Measurements from ENCODE around the gene STX3. TPM values are rescaled to one million over a fixed set of nuclear protein-coding genes. Genes with fewer than 3 reads are reported as not detected.
"Not testable (repeated sequence)": the region's sequence is repeated elsewhere in the genome, so short reads cannot be mapped to it uniquely, and the experiment has no call there.

Gene STX3
- total RNA-seq, 1 experiment from 2014 or later: 14.6 TPM

DNA sequence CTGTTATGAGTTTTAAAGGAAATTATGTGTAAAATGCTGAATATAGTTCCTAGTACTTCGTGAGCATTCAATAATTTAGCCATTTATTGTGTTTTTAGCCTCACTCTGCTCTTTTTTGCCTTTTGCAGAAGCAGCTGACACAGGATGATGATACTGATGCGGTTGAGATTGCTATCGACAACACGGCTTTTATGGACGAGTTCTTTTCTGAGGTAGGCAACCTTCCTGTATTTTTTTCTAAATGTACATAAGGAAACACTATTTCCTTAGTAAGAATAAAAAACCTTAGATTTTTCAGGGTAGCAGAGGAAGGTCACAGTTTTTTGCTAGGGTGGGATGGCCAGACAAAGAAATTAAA lies 17.9 kb downstream of the STX3 start:
- H3K27me3 ChIP-seq (ENCODE audit: low read length): no peaks in the 10 kb centered on the region
- H4K20me1 ChIP-seq (ENCODE audit: insufficient read depth, low read depth, low read length): no peaks in the 10 kb centered on the region
- H2AFZ ChIP-seq (ENCODE audit: low read length): no peak overlapping the region
- no peak overlapping the region for H3K4me2 ChIP-seq (ENCODE audit: low read depth, low read length, poor library complexity, severe bottlenecking)
- H3K79me2 ChIP-seq (ENCODE audit: low read length): no peaks in the 10 kb centered on the region
- H3K9ac ChIP-seq (ENCODE audit: low read length): no peak overlapping the region
- H3K36me3 ChIP-seq (ENCODE audit: insufficient read depth, low read length): no peaks in the 10 kb centered on the region
- H3K4me3 ChIP-seq (ENCODE audit: low read length): no peak overlapping the region
- DNase-seq: no peak
- no peaks in the 10 kb centered on the region for H3K9me2 ChIP-seq (replicated peaks; ENCODE audit: insufficient read depth, low read length)
- no peak overlapping the region for H3K27ac ChIP-seq (ENCODE audit: low read length)
- H3K9me3 ChIP-seq (ENCODE audit: low read length): no peaks in the 10 kb centered on the region
- peaks cover 11% of the 10 kb centered on the region for H3K4me1 ChIP-seq (ENCODE audit: low read length)

DNA sequence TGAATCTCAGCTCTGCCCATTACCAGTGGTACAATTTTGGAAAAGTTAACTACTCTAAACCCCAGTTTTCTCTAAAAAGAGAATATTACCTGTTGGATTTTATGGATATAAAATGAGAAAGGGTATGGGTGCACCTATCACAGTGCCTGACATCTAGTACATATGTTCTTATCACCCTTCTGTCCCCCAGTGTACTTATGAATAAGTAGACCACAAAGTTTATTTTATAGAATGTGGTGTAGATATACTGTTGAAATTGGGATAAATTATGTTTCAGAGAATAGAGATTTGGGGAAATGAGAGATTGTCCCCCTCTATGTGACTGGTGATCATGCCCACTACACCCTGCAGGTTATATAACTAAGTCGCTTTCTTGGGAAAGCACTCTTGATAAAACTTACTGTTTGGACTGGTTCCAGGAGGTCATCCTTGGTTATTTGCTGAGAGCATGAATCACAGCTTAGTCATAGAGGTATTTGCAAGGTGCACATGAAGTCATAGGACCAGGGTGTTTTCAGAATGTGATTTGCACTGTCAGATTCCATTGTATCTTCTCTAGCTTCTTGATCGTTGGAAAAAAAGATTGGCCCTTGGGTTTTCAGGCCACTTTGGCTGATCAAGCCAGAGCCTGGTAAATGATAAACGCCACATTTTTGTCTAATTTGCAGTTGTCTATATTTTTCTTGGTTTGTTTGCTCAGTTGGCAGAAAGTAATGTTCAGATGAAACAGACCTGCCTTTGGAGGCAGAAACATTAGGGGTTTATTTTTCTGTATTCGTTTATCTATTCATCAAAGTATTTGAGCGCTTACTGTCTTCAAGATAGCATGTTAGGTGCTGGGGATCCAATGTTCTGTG lies 21.3 kb downstream of the STX3 start:
- Histone ChIP-seq H3K4me2 (ENCODE audit: low read depth, low read length, poor library complexity, severe bottlenecking) (no peak overlapping the region), H3K36me3 (ENCODE audit: insufficient read depth, low read length) (no peaks in the 10 kb centered on the region), H3K79me2 (ENCODE audit: low read length) (no peaks in the 10 kb centered on the region), H3K27ac (ENCODE audit: low read length) (no peak overlapping the region), H3K4me3 (ENCODE audit: low read length) (no peak overlapping the region), H3K27me3 (ENCODE audit: low read length) (no peaks in the 10 kb centered on the region), H2AFZ (ENCODE audit: low read length) (no peak overlapping the region), H3K4me1 (ENCODE audit: low read length) (peaks cover 11% of the 10 kb centered on the region), H3K9ac (ENCODE audit: low read length) (no peak overlapping the region), H3K9me2 (replicated peaks; ENCODE audit: insufficient read depth, low read length) (no peaks in the 10 kb centered on the region), H3K9me3 (ENCODE audit: low read length) (no peaks in the 10 kb centered on the region), H4K20me1 (ENCODE audit: insufficient read depth, low read depth, low read length) (no peaks in the 10 kb centered on the region)
- DNase-seq: no peak

DNA sequence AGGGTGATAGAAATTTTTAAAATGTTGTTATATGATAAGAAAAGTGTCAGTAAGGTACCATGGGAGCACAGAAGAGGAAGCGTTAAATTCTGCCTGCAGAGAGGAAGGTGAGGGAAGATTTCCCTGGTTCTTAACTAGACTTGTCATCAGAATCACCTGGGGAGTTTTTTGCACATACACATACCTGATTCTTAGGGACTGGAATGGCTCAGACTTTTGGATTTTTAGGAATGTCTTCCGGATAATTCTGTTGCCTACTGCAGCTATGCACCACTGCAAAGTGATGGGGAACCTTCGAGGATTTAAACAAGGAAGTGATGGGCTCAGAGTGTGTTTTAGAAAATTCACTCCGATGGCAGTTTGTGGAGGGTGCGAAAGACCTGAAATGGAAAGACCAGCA lies 21.9 kb downstream of the STX3 start:
- Histone ChIP-seq H3K9me2 (replicated peaks; ENCODE audit: insufficient read depth, low read length) (no peaks in the 10 kb centered on the region), H3K27me3 (ENCODE audit: low read length) (no peaks in the 10 kb centered on the region), H4K20me1 (ENCODE audit: insufficient read depth, low read depth, low read length) (no peaks in the 10 kb centered on the region), H3K9me3 (ENCODE audit: low read length) (no peaks in the 10 kb centered on the region), H3K36me3 (ENCODE audit: insufficient read depth, low read length) (no peaks in the 10 kb centered on the region), H3K79me2 (ENCODE audit: low read length) (no peaks in the 10 kb centered on the region), H3K4me3 (ENCODE audit: low read length) (no peak overlapping the region), H3K9ac (ENCODE audit: low read length) (no peak overlapping the region), H2AFZ (ENCODE audit: low read length) (no peak overlapping the region), H3K27ac (ENCODE audit: low read length) (no peak overlapping the region), H3K4me2 (ENCODE audit: low read depth, low read length, poor library complexity, severe bottlenecking) (no peak overlapping the region), H3K4me1 (ENCODE audit: low read length) (peaks cover 6% of the 10 kb centered on the region)
- DNase-seq: no peak

DNA sequence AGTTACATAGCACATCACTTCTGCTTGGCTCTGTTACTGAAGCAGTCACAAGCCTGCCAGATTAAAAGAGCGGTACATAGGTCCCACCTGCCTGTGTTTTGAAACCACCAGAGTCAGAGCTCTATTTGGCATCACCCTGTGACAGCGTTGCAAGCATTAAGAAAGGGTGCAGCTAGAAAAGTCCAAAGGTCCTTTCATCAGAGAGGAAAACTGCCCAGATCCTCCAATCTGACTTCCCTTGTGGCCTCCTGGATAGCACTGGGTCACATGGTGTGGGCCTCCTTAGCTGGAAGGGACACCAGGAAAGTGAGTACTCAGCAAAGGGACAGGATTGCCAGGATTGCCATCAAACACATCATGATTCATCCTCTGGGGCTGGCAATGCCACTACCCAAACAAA lies 22.9 kb downstream of the STX3 start:
- Histone ChIP-seq H3K9me2 (replicated peaks; ENCODE audit: insufficient read depth, low read length) (no peaks in the 10 kb centered on the region), H3K27me3 (ENCODE audit: low read length) (no peaks in the 10 kb centered on the region), H4K20me1 (ENCODE audit: insufficient read depth, low read depth, low read length) (no peaks in the 10 kb centered on the region), H3K4me2 (ENCODE audit: low read depth, low read length, poor library complexity, severe bottlenecking) (no peak overlapping the region), H3K79me2 (ENCODE audit: low read length) (no peaks in the 10 kb centered on the region), H3K36me3 (ENCODE audit: insufficient read depth, low read length) (no peaks in the 10 kb centered on the region), H3K4me1 (ENCODE audit: low read length) (no peaks in the 10 kb centered on the region), H2AFZ (ENCODE audit: low read length) (no peak overlapping the region), H3K9ac (ENCODE audit: low read length) (no peak overlapping the region), H3K4me3 (ENCODE audit: low read length) (no peak overlapping the region), H3K9me3 (ENCODE audit: low read length) (no peaks in the 10 kb centered on the region), H3K27ac (ENCODE audit: low read length) (no peak overlapping the region)
- DNase-seq: no peak

DNA sequence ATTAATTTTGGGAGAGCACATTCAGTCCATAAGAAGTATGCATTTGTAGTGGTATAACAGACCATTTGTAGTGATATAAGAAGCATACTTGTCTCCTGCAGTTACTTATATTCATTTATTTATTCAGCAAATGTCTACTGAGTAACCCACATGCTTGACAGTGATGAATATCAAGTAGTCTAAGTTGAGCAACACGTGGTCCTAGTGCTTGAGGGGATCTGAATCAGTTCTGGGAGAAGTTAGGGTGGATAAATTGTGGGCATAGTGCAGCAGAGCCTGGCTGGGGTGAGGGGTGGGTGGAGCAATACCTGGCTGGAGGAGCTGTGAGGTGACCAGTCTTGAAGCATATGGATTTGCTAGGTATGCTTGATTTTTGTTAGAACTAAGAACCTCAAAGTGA lies 24.3 kb downstream of the STX3 start:
- Histone ChIP-seq H3K79me2 (ENCODE audit: low read length) (no peaks in the 10 kb centered on the region), H3K4me3 (ENCODE audit: low read length) (no peak overlapping the region), H3K36me3 (ENCODE audit: insufficient read depth, low read length) (no peaks in the 10 kb centered on the region), H3K9me3 (ENCODE audit: low read length) (no peaks in the 10 kb centered on the region), H4K20me1 (ENCODE audit: insufficient read depth, low read depth, low read length) (no peaks in the 10 kb centered on the region), H3K9ac (ENCODE audit: low read length) (no peak overlapping the region), H3K9me2 (replicated peaks; ENCODE audit: insufficient read depth, low read length) (no peaks in the 10 kb centered on the region), H3K27me3 (ENCODE audit: low read length) (no peaks in the 10 kb centered on the region), H3K27ac (ENCODE audit: low read length) (no peak overlapping the region), H3K4me1 (ENCODE audit: low read length) (no peaks in the 10 kb centered on the region), H3K4me2 (ENCODE audit: low read depth, low read length, poor library complexity, severe bottlenecking) (no peak overlapping the region), H2AFZ (ENCODE audit: low read length) (no peak overlapping the region)
- no peak for DNase-seq

DNA sequence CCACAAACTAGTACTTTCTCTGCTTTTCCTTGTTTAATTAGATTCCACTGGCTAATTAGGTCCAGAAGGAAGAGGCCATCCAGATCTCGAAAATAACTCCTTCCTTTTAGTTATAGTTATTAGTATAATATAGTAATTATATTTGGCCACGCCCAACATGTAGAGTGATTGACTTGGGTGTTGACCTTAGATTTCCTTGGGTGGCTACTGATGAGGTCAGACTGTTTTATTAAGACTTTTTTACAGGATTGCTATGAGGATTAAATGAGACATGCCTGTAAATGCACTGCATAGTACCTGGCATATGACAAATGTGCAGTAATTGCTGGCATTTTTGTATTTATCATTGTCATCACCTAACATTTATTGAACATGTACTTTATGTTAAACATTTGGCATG lies 26.9 kb downstream of the STX3 start:
- no peaks in the 10 kb centered on the region for H3K9me2 ChIP-seq (replicated peaks; ENCODE audit: insufficient read depth, low read length)
- H3K27ac ChIP-seq (ENCODE audit: low read length): no peak overlapping the region
- H4K20me1 ChIP-seq (ENCODE audit: insufficient read depth, low read depth, low read length): no peaks in the 10 kb centered on the region
- H3K4me2 ChIP-seq (ENCODE audit: low read depth, low read length, poor library complexity, severe bottlenecking): no peak overlapping the region
- H3K9me3 ChIP-seq (ENCODE audit: low read length): no peaks in the 10 kb centered on the region
- no peak for DNase-seq
- H3K27me3 ChIP-seq (ENCODE audit: low read length): no peaks in the 10 kb centered on the region
- H3K79me2 ChIP-seq (ENCODE audit: low read length): no peaks in the 10 kb centered on the region
- no peak overlapping the region for H3K4me3 ChIP-seq (ENCODE audit: low read length)
- no peak overlapping the region for H2AFZ ChIP-seq (ENCODE audit: low read length)
- no peaks in the 10 kb centered on the region for H3K36me3 ChIP-seq (ENCODE audit: insufficient read depth, low read length)
- no peak overlapping the region for H3K9ac ChIP-seq (ENCODE audit: low read length)
- H3K4me1 ChIP-seq (ENCODE audit: low read length): no peaks in the 10 kb centered on the region

DNA sequence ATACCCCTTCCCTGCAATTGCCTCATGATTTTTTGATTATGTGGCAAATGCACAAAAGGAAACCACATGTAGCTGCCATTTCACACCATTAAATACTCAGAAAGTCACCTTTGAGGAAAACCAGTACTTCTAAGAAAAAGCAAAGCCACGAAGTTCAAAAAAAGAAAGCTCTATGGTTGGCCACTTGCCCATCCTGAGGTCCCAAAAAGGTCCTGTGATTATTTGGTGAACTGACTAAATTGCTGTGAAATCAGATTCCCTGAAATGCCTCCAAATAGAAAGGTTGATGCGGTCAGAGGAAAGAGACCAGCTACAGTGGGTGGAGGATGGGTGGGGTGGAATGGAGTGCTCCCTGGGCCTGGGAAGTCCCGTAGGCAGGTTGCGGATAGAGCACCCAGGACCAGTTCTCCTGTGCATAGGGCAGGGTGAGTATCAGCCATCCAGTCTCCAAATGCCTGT lies 28.5 kb downstream of the STX3 start:
- no peak overlapping the region for H3K4me3 ChIP-seq (ENCODE audit: low read length)

DNA sequence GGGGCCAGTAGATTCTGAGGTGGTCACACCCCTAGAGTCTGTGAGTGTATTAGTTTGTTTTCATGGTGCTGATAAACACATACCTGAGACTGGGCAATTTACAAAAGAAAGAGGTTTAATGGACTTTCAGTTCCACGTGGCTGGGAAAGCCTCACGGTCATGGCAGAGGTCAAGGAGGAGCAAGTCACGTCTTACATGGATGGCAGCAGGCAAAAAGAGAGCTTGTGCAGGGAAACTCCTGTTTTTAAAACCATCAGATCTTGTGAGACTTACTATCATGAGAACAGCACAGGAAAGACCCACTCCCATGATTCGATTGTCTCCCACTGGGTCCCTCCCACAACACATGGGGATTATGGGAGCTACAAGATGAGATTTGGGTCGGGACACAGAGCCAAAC lies 29.3 kb downstream of the STX3 start:
- not testable (repeated sequence) for H3K4me3 ChIP-seq (ENCODE audit: low read length); H3K4me2 ChIP-seq (ENCODE audit: low read depth, low read length, poor library complexity, severe bottlenecking); H3K9me2 ChIP-seq (replicated peaks; ENCODE audit: insufficient read depth, low read length); H3K27me3 ChIP-seq (ENCODE audit: low read length); H3K9me3 ChIP-seq (ENCODE audit: low read length); DNase-seq; H3K36me3 ChIP-seq (ENCODE audit: insufficient read depth, low read length); H3K27ac ChIP-seq (ENCODE audit: low read length); H4K20me1 ChIP-seq (ENCODE audit: insufficient read depth, low read depth, low read length); H3K4me1 ChIP-seq (ENCODE audit: low read length); H2AFZ ChIP-seq (ENCODE audit: low read length); H3K9ac ChIP-seq (ENCODE audit: low read length); H3K79me2 ChIP-seq (ENCODE audit: low read length)

More for the DNA sequence above, 28.5 kb downstream of the STX3 start:
- DNase-seq: no peak
- no peaks in the 10 kb centered on the region for H4K20me1 ChIP-seq (ENCODE audit: insufficient read depth, low read depth, low read length)
- H3K9me2 ChIP-seq (replicated peaks; ENCODE audit: insufficient read depth, low read length): no peaks in the 10 kb centered on the region
- H3K9me3 ChIP-seq (ENCODE audit: low read length): no peaks in the 10 kb centered on the region
- no peaks in the 10 kb centered on the region for H3K27me3 ChIP-seq (ENCODE audit: low read length)
- no peak overlapping the region for H3K9ac ChIP-seq (ENCODE audit: low read length)
- H3K79me2 ChIP-seq (ENCODE audit: low read length): no peaks in the 10 kb centered on the region
- no peak overlapping the region for H3K27ac ChIP-seq (ENCODE audit: low read length)
- no peak overlapping the region for H3K4me2 ChIP-seq (ENCODE audit: low read depth, low read length, poor library complexity, severe bottlenecking)
- H3K4me1 ChIP-seq (ENCODE audit: low read length): no peaks in the 10 kb centered on the region
- H2AFZ ChIP-seq (ENCODE audit: low read length): no peak overlapping the region
- no peaks in the 10 kb centered on the region for H3K36me3 ChIP-seq (ENCODE audit: insufficient read depth, low read length)

Data from Karpas-422 (cell line).